Lower lobe of right lung (tissue), 2 donors: ENCODE data around the gene FGF14. TPM values are rescaled to one million over a fixed set of nuclear protein-coding genes. Genes with fewer than 3 reads are reported as not detected.

Source experiments
- ATAC-seq, 2 donors: fragments of 200-7000 bp; cut with Tn5 transposase; one replicate each; pipeline ENCODE4 v1.9.1; 2020 to 2022; ENCODE audit warnings: mild to moderate bottlenecking in 2 of 2, moderate library complexity in 2 of 2
- DNase-seq: peaks from one replicate; pipeline ENCODE4 v3.0.0-alpha.2; 2020
- H3K27ac ChIP-seq: fragments of 200-600 bp; one replicate; pipeline ENCODE4 v1.8.0; 2022
- H3K27me3 ChIP-seq: fragments of 200-600 bp; one replicate; pipeline ENCODE4 v1.8.0; 2022; ENCODE audit warnings: low read depth
- H3K36me3 ChIP-seq: fragments of 200-600 bp; one replicate; pipeline ENCODE4 v1.8.0; 2022; ENCODE audit warnings: mild to moderate bottlenecking
- H3K4me1 ChIP-seq: fragments of 200-600 bp; one replicate; pipeline ENCODE4 v1.8.0; 2022
- H3K4me3 ChIP-seq: fragments of 200-600 bp; one replicate; pipeline ENCODE4 v1.8.0; 2022; ENCODE audit warnings: mild to moderate bottlenecking
- H3K9me3 ChIP-seq: fragments of 200-600 bp; one replicate; pipeline ENCODE4 v1.8.0; 2022
- intact Hi-C: fragments of 100-400 bp; cut with DNase I; formaldehyde crosslinking; loops from one replicate; pipeline ENCODE4 v1.11.0; 2022
- total RNA-seq: library from RNA; stranded (reverse); fragmentation: NEBNext Ultra II Directional; extraction: Animal tissue kit (Norgen Biotek cat#: 25700); gene quantifications from one replicate; pipeline ENCODE4 v1.2.1, GENCODE V29; 2021
- TF ChIP-seq, protein P1 (sequence below): fragments of 200-600 bp; IDR thresholded peaks from one replicate; pipeline ENCODE4 v1.8.0; 2022; ENCODE audit warnings: antibody characterized with exemption, mild to moderate bottlenecking
- donor health status: DM: no; HTN: yes; CAD: no; lungs with severe emphysema.

Gene FGF14
- total RNA-seq, 1 donor from 2014 or later = 5.0 TPM

DNA sequence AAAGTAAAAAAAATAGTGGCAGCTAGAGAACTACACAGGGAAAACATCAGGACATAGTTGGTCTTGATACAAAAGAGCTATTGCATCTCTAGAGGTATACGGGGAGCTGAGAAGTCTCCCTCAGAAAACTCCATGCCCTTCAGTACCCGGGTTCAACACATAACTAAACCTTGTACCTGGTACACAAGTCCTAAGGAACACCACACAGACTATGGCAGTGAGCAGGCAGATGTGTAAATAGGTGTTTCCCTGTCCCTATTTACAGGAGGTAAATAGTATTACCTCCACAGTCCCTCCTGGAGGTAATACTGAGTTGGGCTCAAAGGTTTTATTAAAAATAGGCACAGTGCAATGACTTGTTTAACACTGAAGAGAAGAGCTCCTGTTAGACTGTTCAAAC lies 5.9 kb downstream of the FGF14 start:
- H3K4me3 ChIP-seq = no peak overlapping the region
- H3K27ac ChIP-seq = no peak overlapping the region
- TF ChIP-seq, protein P1, sequence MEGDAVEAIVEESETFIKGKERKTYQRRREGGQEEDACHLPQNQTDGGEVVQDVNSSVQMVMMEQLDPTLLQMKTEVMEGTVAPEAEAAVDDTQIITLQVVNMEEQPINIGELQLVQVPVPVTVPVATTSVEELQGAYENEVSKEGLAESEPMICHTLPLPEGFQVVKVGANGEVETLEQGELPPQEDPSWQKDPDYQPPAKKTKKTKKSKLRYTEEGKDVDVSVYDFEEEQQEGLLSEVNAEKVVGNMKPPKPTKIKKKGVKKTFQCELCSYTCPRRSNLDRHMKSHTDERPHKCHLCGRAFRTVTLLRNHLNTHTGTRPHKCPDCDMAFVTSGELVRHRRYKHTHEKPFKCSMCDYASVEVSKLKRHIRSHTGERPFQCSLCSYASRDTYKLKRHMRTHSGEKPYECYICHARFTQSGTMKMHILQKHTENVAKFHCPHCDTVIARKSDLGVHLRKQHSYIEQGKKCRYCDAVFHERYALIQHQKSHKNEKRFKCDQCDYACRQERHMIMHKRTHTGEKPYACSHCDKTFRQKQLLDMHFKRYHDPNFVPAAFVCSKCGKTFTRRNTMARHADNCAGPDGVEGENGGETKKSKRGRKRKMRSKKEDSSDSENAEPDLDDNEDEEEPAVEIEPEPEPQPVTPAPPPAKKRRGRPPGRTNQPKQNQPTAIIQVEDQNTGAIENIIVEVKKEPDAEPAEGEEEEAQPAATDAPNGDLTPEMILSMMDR = no peak
- H3K27me3 ChIP-seq = peaks cover 20% of the 10 kb centered on the region
- intact Hi-C loops = no loop called here
- H3K36me3 ChIP-seq = no peaks in the 10 kb centered on the region
- no peaks in the 10 kb centered on the region for H3K9me3 ChIP-seq
- DNase-seq (no peak), ATAC-seq (no peak)
- peaks cover 27% of the 10 kb centered on the region for H3K4me1 ChIP-seq

DNA sequence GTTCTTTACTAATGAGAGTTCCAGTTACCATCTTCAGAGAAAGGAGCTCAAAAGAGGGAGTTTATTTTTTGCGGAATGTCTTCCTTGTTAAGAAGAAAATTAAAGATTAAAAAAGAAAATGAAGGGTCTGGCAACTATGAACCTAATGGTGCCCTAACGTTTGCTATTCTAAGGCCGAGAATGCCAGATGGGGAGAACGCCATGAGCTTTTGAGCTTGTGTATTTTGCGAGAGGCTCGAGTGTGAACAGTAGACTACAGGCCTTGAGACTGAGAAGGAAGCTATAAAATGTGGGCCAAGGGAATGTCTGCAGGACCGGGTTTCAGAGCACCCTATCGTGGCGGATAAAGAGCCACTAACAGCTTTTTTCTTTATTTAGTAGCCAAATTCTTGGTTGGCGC lies 6.7 kb downstream of the FGF14 start:
- intact Hi-C loops = no loop called here
- TF ChIP-seq, protein P1 = no peak
- no peaks in the 10 kb centered on the region for H3K9me3 ChIP-seq
- DNase-seq (no peak), ATAC-seq (no peak)
- H3K4me1 ChIP-seq = peaks cover 19% of the 10 kb centered on the region
- peaks cover 13% of the 10 kb centered on the region for H3K27me3 ChIP-seq
- no peaks in the 10 kb centered on the region for H3K36me3 ChIP-seq
- H3K27ac ChIP-seq = peak overlapping the region; percentile 83
- H3K4me3 ChIP-seq = peak overlapping the region; percentile 89

DNA sequence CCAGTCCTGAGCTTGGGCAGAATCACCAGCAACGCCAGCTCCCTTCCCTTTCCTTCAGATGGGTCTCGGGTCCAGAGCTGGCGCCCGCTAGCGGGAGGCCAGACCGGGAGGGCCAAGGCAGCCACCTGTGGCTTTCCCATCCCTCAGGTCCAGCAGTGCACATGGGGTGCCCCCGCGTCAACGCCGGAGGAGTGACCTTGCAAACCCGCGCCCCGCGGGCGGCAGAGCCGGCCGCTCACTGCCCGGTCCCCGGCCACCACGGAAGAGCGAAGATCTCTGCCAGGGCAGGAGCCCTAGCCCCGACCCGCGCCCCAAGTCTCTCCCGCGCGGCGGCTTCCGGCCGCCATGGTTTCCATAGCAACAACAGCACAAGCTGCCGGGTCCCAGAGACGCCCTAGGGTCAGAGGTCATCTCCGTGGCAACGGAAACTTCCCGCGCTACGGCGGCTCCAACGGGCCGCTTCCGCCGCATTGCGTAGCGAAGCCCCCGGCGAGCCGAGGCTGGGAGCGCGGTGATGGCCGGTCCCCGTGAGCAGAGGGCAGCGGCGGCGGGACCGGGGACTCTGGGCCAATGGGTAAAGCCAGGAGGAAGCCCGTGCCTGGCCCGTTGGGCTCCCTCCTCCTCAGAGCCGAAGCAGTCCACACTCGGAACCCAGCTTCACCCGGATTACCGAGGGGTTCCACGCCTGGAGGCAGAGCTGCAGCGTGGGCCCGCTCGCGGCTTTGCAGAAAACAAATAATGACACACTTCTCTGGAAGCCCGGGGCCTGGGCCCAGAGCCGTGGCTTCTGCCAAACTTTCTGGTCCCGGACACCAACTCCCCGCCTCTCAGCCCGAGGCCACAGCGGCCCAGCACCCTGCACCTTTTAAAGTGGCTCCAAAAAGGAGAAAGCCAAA lies 7.4 kb downstream of the FGF14 start:
- H3K27me3 ChIP-seq = peaks cover 12% of the 10 kb centered on the region
- H3K9me3 ChIP-seq = no peaks in the 10 kb centered on the region
- ATAC-seq (peak; percentile 97 to 98), DNase-seq (peak; percentile 95)
- peak overlapping the region; percentile 89 for H3K4me3 ChIP-seq
- no peaks in the 10 kb centered on the region for H3K36me3 ChIP-seq
- peaks cover 13% of the 10 kb centered on the region for H3K4me1 ChIP-seq
- intact Hi-C loops = no loop called here
- H3K27ac ChIP-seq = peak overlapping the region; percentile 83
- TF ChIP-seq, protein P1 = peak; percentile 25

DNA sequence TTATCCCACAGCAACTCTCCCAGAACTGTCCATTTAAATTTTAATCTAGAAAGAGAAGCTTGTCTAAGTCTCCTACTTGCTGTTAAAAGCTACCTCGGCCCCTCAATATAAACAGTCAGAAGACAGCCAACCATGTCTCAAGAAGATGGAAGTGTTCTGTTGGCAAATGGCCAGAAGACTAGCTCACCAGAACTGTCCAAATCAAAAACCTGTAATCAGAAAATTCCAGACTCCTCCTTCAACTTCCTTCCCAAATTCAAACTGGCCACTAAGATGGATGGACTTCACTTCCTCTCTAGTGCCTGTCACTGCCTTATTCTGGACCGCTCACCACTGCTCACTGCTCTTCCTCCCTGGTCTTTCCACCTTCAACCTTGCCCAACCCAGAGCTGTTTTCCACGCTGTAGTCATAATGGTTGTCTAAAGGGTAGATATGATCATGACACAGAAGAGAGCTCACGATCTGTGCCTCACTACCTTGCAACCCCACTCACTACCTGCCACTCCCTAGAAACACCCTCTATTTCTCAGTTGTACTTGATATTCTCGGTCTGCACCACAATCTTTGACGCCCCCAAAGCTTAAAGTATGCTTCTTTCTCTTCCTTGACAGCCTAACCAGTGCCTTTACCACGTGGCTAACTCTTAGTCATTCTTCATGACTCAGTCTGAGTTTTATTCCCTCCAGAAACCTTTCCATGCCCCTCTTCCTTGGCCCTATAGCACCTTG lies 9.2 kb downstream of the FGF14 start:
- no peak for DNase-seq
- H3K36me3 ChIP-seq = no peaks in the 10 kb centered on the region
- H3K27me3 ChIP-seq = no peaks in the 10 kb centered on the region
- intact Hi-C loops = no loop called here
- no peak overlapping the region for H3K27ac ChIP-seq
- no peak overlapping the region for H3K4me3 ChIP-seq
- no peaks in the 10 kb centered on the region for H3K9me3 ChIP-seq
- peaks cover 13% of the 10 kb centered on the region for H3K4me1 ChIP-seq
- no peak for ATAC-seq
- TF ChIP-seq, protein P1 = no peak

DNA sequence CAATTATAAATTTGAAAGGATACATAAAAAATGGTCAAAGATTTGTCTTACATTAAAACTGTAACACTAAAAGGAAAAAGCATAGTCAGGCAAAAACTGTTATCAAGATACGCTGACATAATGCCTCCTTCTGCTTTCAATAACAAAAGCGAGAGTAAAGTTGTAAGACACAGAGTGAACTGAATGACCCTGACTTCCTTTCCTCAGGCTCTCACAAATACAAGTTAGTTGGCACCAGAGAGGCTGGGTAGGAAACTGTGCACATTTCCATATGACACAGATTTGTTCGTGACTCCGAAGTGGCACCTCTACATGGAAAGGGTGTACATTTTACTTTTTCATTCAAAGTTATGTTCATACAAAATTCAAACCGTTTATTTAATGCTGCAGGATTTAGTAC lies 15.4 kb downstream of the FGF14 start:
- intact Hi-C loops = no loop called here
- DNase-seq (no peak), ATAC-seq (no peak)
- TF ChIP-seq, protein P1 = no peak
- no peaks in the 10 kb centered on the region for H3K9me3 ChIP-seq
- no peak overlapping the region for H3K27ac ChIP-seq
- no peak overlapping the region for H3K4me3 ChIP-seq
- H3K36me3 ChIP-seq = no peaks in the 10 kb centered on the region
- H3K4me1 ChIP-seq = no peaks in the 10 kb centered on the region
- no peaks in the 10 kb centered on the region for H3K27me3 ChIP-seq
